ENCODE measurements around the gene ZNF506. TPM values are rescaled to one million over a fixed set of nuclear protein-coding genes. Genes with fewer than 3 reads are reported as not detected.
"Not testable (repeated sequence)": the region's sequence is repeated elsewhere in the genome, so short reads cannot be mapped to it uniquely, and the experiment has no call there.

Gene ZNF506
- total RNA-seq = 10 to 100 TPM; 29.4 to 50.0 (median 43.2) TPM

- TF ChIP-seq POLR2A (IDR thresholded peaks at IDR 0.05) (peak; percentile 71 to 90), EP300 (IDR thresholded peaks at IDR 0.05) (peak; percentile 73 to 96), CTCF (IDR thresholded peaks at IDR 0.05) (peak in 1 of 5 experiments; percentile 23)
- Histone ChIP-seq H3K4me1 (peaks cover 0 to 34% (median 3%) of the 10 kb centered on the region in 4 donors), H3K4me3 (peak within 1 kb of the TSS; percentile 54 to 88 (median 75)), H3K9me3 (peaks cover 0 to 3% (median 2%) of the 10 kb centered on the region in 4 donors), H3K27ac (peak within 1 kb of the TSS; percentile 83 to 95 (median 92)), H3K27me3 (no peaks in the 10 kb centered on the region), H3K36me3 (peaks cover 0 to 22% (median 0%) of the 10 kb centered on the region in 3 donors)
- DNase-seq (ENCODE audit: low spot score in 2 of 2) = peak; percentile 100
- WGBS, 2 donors = 0 to 1% methylated on average over 16 to 28 of the region's 28 CpGs
These were observed at the start of gene ZNF506 for GRCh38 chr19:19821366-19821951. ZNF506 (minus strand) TSS chr19:19821750; CDS start chr19:19821603, 147 bp downstream.

DNA sequence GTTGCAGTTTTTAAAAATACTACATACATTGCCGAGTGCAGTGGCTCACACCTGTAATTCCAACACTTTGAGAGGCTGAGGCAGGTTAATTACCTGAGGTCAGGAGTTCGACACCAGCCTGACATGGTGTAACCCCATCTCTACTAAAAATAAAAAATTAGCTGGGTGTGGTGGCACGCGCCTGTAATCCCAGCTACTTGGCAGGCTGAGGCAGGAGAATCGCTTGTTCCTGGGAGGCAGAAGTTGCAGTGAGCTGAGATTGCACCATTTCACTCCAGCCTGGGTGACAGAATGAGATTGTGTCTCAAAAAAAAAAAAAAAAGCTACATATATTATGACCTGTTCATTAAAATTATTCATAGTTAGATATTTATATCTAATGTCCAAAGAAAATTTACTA lies 48.5 kb upstream of the ZNF506 start:
- not testable (repeated sequence) for H3K4me3 ChIP-seq; H3K27ac ChIP-seq; DNase-seq (ENCODE audit: low spot score in 2 of 2); H3K27me3 ChIP-seq; H3K9me3 ChIP-seq
- 88 to 93% methylated on average over 5 of the region's 5 CpGs for WGBS, 2 donors
- Histone ChIP-seq H3K36me3 (peaks cover 0 to 22% (median 0%) of the 10 kb centered on the region in 3 donors), H3K4me1 (peaks cover 0 to 27% (median 10%) of the 10 kb centered on the region in 4 donors)

- Histone ChIP-seq H3K27ac (peak overlapping the region; percentile 75 to 96 (median 91)), H3K27me3 (no peaks in the 10 kb centered on the region), H3K9me3 (no peaks in the 10 kb centered on the region), H3K36me3 (peaks cover 0 to under 1% (median 0%) of the 10 kb centered on the region in 3 donors), H3K4me3 (peak overlapping the region; percentile 65 to 86 (median 78)), H3K4me1 (peaks cover 0 to 27% (median 10%) of the 10 kb centered on the region in 4 donors)
- WGBS, 2 donors = 2% methylated on average over 23 of the region's 23 CpGs
- no peak for TF ChIP-seq POLR2A (IDR thresholded peaks at IDR 0.05)
- DNase-seq (ENCODE audit: low spot score in 2 of 2) = no peak
These were observed 45.2 kb upstream of the ZNF506 start for GRCh38 chr19:19866611-19867248.

DNA sequence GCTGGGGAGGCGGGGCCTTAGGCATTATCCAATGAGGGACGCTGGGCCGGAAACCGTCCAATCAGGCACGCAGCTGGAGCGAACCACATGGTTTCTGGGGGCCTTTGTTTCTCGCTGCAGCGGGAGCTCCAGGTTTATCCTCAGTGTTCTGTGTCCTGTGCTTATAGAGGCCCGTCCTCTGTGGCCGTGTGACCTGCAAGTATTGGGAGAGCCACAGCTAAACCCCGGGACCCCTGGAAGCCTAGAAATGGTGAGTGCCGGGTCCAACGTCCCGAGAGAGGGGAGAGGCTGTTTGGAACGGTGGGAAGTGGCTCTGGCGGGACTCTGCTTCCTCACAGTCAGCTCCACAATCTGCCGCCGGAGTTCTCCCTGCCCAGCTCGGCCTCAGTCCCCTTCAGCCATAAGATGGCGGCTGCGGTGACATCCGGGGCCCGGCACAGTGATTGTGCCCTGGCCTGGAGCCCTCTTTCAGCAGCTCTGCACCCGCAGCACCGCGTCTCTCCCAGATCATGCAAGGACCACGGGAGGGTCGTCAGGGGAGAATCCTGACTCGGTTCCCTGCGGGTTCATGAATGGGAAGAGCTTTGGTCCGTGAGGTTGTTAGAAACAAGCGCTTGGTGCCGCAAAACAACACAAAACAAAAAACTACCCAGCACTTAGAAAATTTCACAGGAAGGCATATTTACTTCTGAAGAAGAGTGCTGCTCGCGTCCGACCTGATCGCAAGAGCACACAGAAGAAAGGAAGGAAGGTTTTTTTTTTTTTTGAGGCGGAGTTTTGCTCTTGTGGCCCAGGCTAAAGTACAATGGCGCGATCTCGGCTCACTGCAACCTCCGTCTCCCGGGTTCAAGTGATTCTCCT lies 44.4 kb upstream of the ZNF506 start, which contains the start of gene ZNF253:
TSS of gene ZNF253 (plus strand) at position 133 of the 861 bp plus-strand sequence. CDS start at position 248, 115 bp downstream.
- TF ChIP-seq POLR2A (IDR thresholded peaks at IDR 0.05) = peak; percentile 87 to 91
- TF ChIP-seq CTCF (IDR thresholded peaks at IDR 0.05) = peak in 1 of 5 experiments; percentile 12
- TF ChIP-seq EP300 (IDR thresholded peaks at IDR 0.05) = peak in 1 of 2 donors; percentile 95

DNA sequence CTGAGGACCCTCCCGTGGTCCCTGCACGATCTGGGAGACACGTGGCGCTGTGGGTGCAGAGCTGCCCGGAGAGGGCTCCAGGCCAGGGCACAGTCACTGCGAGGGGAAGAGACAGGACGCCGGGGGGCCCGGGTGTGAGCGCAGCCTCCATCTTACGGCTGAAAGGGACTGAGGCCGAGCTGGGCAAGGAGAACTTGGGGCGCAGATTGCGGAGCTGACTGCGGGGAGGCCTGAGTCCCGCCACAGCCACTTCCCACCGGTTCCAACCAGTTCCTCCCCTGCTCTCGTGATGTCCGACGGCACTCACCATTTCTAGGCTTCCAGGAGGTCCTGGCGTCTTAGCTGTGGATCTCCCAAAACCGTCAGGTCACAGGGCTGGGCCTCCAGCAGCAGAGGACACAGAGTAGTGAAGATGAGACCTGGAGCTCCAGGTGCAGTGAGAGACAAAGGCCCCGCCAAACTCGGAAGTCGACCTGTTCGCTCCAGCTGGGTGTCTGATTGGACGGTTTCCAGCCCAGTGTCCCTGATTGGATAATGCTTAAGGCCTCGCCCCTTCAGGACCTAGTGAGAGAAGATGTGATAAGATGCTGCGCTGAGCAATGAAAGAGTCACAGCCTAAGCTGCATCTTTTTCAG lies 39.3 kb upstream of the ZNF506 start:
- WGBS, 2 donors = 15 to 27% methylated on average over 24 to 27 of the region's 29 CpGs
- H3K27me3 ChIP-seq = peaks cover 0 to 11% of the 10 kb centered on the region in 2 donors
- no peak overlapping the region for H3K27ac ChIP-seq
- H3K4me1 ChIP-seq = no peaks in the 10 kb centered on the region
- TF ChIP-seq CTCF (IDR thresholded peaks at IDR 0.05) = no peak
- no peak for TF ChIP-seq POLR2A (IDR thresholded peaks at IDR 0.05)
- no peak for TF ChIP-seq EP300 (IDR thresholded peaks at IDR 0.05)
- no peaks in the 10 kb centered on the region for H3K36me3 ChIP-seq
- no peak for DNase-seq (ENCODE audit: low spot score in 2 of 2)
- peak overlapping the region in 1 of 4 donors; percentile 9 for H3K4me3 ChIP-seq
- H3K9me3 ChIP-seq = no peaks in the 10 kb centered on the region

More for the DNA sequence above, 44.4 kb upstream of the ZNF506 start, which contains the start of gene ZNF253:
- Histone ChIP-seq H3K9me3 (no peaks in the 10 kb centered on the region), H3K27ac (peak within 1 kb of the TSS; percentile 75 to 96 (median 91)), H3K36me3 (no peaks in the 10 kb centered on the region), H3K4me3 (peak within 1 kb of the TSS; percentile 65 to 86 (median 78)), H3K4me1 (peaks cover 0 to 27% (median 10%) of the 10 kb centered on the region in 4 donors), H3K27me3 (no peaks in the 10 kb centered on the region)
- 0% methylated on average over 33 to 43 of the region's 43 CpGs for WGBS, 2 donors
- peak; percentile 97 to 98 for DNase-seq (ENCODE audit: low spot score in 2 of 2)
